Measurements from ENCODE around the gene DLEC1.

DLEC1 gene

GRCh38 chr3:38039101-38039898, at the start of gene DLEC1:
TSS of gene DLEC1 (plus strand) at chr3:38039208. CDS start at chr3:38039226, 18 bp downstream.
- ATAC-seq, result peak; percentile 66
- peaks cover 7% of the 10 kb centered on the region for H3K9me3 Mint-ChIP-seq
- H3K4me1 Mint-ChIP-seq, result peaks cover 28% of the 10 kb centered on the region
- peak within 1 kb of the TSS; percentile 83 for H3K27ac Mint-ChIP-seq
- H3K4me3 Mint-ChIP-seq, result peak within 1 kb of the TSS; percentile 52
- peaks cover 4% of the 10 kb centered on the region for H3K27me3 Mint-ChIP-seq
- DNase-seq, result peak; percentile 83
- H3K36me3 Mint-ChIP-seq (ENCODE audit: low read depth), result peaks cover 7% of the 10 kb centered on the region

GRCh38 chr3:37989821-37990480, 49.1 kb upstream of the DLEC1 start:
- ATAC-seq (no peak), DNase-seq (no peak)
- H3K9me3 Mint-ChIP-seq, result no peaks in the 10 kb centered on the region
- H3K4me1 Mint-ChIP-seq, result peaks cover 16% of the 10 kb centered on the region
- no peak overlapping the region for H3K27ac Mint-ChIP-seq
- peaks cover under 1% of the 10 kb centered on the region for H3K36me3 Mint-ChIP-seq (ENCODE audit: low read depth)
- no peak overlapping the region for H3K4me3 Mint-ChIP-seq
- no peaks in the 10 kb centered on the region for H3K27me3 Mint-ChIP-seq

GRCh38 chr3:37990527-37990926, 48.5 kb upstream of the DLEC1 start, which contains the start of gene VILL:
TSS of gene VILL (plus strand) at chr3:37990786. CDS start at chr3:37993673, 2,887 bp downstream.
- Mint-ChIP-seq H3K9me3 (no peaks in the 10 kb centered on the region), H3K4me3 (no peak within 1 kb of the TSS), H3K4me1 (peaks cover 22% of the 10 kb centered on the region), H3K36me3 (ENCODE audit: low read depth) (peaks cover 6% of the 10 kb centered on the region), H3K27ac (no peak within 1 kb of the TSS), H3K27me3 (no peaks in the 10 kb centered on the region)
- DNase-seq (no peak), ATAC-seq (no peak)

GRCh38 chr3:37991109-37991508, 47.9 kb upstream of the DLEC1 start:
- no peak for ATAC-seq
- no peak overlapping the region for H3K4me3 Mint-ChIP-seq
- peaks cover 28% of the 10 kb centered on the region for H3K4me1 Mint-ChIP-seq
- no peaks in the 10 kb centered on the region for H3K27me3 Mint-ChIP-seq
- no peak for DNase-seq
- peaks cover 11% of the 10 kb centered on the region for H3K36me3 Mint-ChIP-seq (ENCODE audit: low read depth)
- no peaks in the 10 kb centered on the region for H3K9me3 Mint-ChIP-seq
- no peak overlapping the region for H3K27ac Mint-ChIP-seq

GRCh38 chr3:37991823-37992222, 47.2 kb upstream of the DLEC1 start:
- H3K4me1 Mint-ChIP-seq, result peaks cover 35% of the 10 kb centered on the region
- no peaks in the 10 kb centered on the region for H3K9me3 Mint-ChIP-seq
- no peaks in the 10 kb centered on the region for H3K27me3 Mint-ChIP-seq
- no peak for DNase-seq
- peaks cover 17% of the 10 kb centered on the region for H3K36me3 Mint-ChIP-seq (ENCODE audit: low read depth)
- H3K4me3 Mint-ChIP-seq, result no peak overlapping the region
- no peak overlapping the region for H3K27ac Mint-ChIP-seq
- ATAC-seq, result no peak

GRCh38 chr3:37992271-37993066, 46.5 kb upstream of the DLEC1 start:
- H3K9me3 Mint-ChIP-seq, result no peaks in the 10 kb centered on the region
- no peak overlapping the region for H3K27ac Mint-ChIP-seq
- no peak for DNase-seq
- peaks cover 18% of the 10 kb centered on the region for H3K36me3 Mint-ChIP-seq (ENCODE audit: low read depth)
- ATAC-seq, result no peak
- peak overlapping the region; percentile 91 for H3K4me3 Mint-ChIP-seq
- peaks cover 37% of the 10 kb centered on the region for H3K4me1 Mint-ChIP-seq
- H3K27me3 Mint-ChIP-seq, result no peaks in the 10 kb centered on the region

- ATAC-seq (no peak), DNase-seq (no peak)
- peak overlapping the region; percentile 91 for H3K4me3 Mint-ChIP-seq
- H3K36me3 Mint-ChIP-seq (ENCODE audit: low read depth), result peaks cover 18% of the 10 kb centered on the region
- no peaks in the 10 kb centered on the region for H3K9me3 Mint-ChIP-seq
- H3K27me3 Mint-ChIP-seq, result no peaks in the 10 kb centered on the region
- H3K4me1 Mint-ChIP-seq, result peaks cover 40% of the 10 kb centered on the region
- H3K27ac Mint-ChIP-seq, result peak overlapping the region; percentile 90
Observed at GRCh38 chr3:37993067-37993455, 45.9 kb upstream of the DLEC1 start.

GRCh38 chr3:37993460-37993819, 45.6 kb upstream of the DLEC1 start:
- H3K4me1 Mint-ChIP-seq, result peaks cover 44% of the 10 kb centered on the region
- peak overlapping the region; percentile 91 for H3K4me3 Mint-ChIP-seq
- DNase-seq, result no peak
- no peaks in the 10 kb centered on the region for H3K27me3 Mint-ChIP-seq
- peak overlapping the region; percentile 90 for H3K27ac Mint-ChIP-seq
- ATAC-seq, result no peak
- H3K9me3 Mint-ChIP-seq, result no peaks in the 10 kb centered on the region
- H3K36me3 Mint-ChIP-seq (ENCODE audit: low read depth), result peaks cover 18% of the 10 kb centered on the region

- H3K4me1 Mint-ChIP-seq, result peaks cover 48% of the 10 kb centered on the region
Observed at GRCh38 chr3:37993820-37994638, 45.0 kb upstream of the DLEC1 start.

GRCh38 chr3:37994639-37994972, 44.4 kb upstream of the DLEC1 start:
- Mint-ChIP-seq H3K4me3 (peak overlapping the region; percentile 91), H3K4me1 (peaks cover 50% of the 10 kb centered on the region), H3K9me3 (no peaks in the 10 kb centered on the region), H3K27me3 (no peaks in the 10 kb centered on the region), H3K36me3 (ENCODE audit: low read depth) (peaks cover 18% of the 10 kb centered on the region), H3K27ac (peak overlapping the region; percentile 90)
- no peak for DNase-seq
- ATAC-seq, result no peak

More at GRCh38 chr3:37993820-37994638, 45.0 kb upstream of the DLEC1 start:
- ATAC-seq, result peak; percentile 75
- peak overlapping the region; percentile 91 for H3K4me3 Mint-ChIP-seq
- H3K27ac Mint-ChIP-seq, result peak overlapping the region; percentile 90
- H3K27me3 Mint-ChIP-seq, result no peaks in the 10 kb centered on the region
- H3K36me3 Mint-ChIP-seq (ENCODE audit: low read depth), result peaks cover 18% of the 10 kb centered on the region
- no peaks in the 10 kb centered on the region for H3K9me3 Mint-ChIP-seq
- DNase-seq, result peak; percentile 80

GRCh38 chr3:37995652-37996641, 43.1 kb upstream of the DLEC1 start:
- Mint-ChIP-seq H3K36me3 (ENCODE audit: low read depth) (peaks cover 18% of the 10 kb centered on the region), H3K4me1 (peaks cover 50% of the 10 kb centered on the region), H3K4me3 (peak overlapping the region; percentile 91), H3K9me3 (no peaks in the 10 kb centered on the region), H3K27ac (peak overlapping the region; percentile 90), H3K27me3 (no peaks in the 10 kb centered on the region)
- ATAC-seq (no peak), DNase-seq (no peak)

- no peaks in the 10 kb centered on the region for H3K27me3 Mint-ChIP-seq
- H3K27ac Mint-ChIP-seq, result peak overlapping the region; percentile 43
- DNase-seq (peak; percentile 77), ATAC-seq (peak; percentile 29)
- H3K36me3 Mint-ChIP-seq (ENCODE audit: low read depth), result peaks cover 18% of the 10 kb centered on the region
- no peaks in the 10 kb centered on the region for H3K9me3 Mint-ChIP-seq
- H3K4me1 Mint-ChIP-seq, result peaks cover 50% of the 10 kb centered on the region
- no peak overlapping the region for H3K4me3 Mint-ChIP-seq
Observed at GRCh38 chr3:37996785-37997301, 42.2 kb upstream of the DLEC1 start.

- H3K27me3 Mint-ChIP-seq, result no peaks in the 10 kb centered on the region
- ATAC-seq (no peak), DNase-seq (no peak)
- H3K36me3 Mint-ChIP-seq (ENCODE audit: low read depth), result peaks cover 18% of the 10 kb centered on the region
- H3K4me3 Mint-ChIP-seq, result no peak overlapping the region
- H3K9me3 Mint-ChIP-seq, result no peaks in the 10 kb centered on the region
- no peak overlapping the region for H3K27ac Mint-ChIP-seq
- peaks cover 50% of the 10 kb centered on the region for H3K4me1 Mint-ChIP-seq
Observed at GRCh38 chr3:37997342-37997741, 41.7 kb upstream of the DLEC1 start.

Measured in activated naive CD8-positive, alpha-beta T cell treated with anti-CD3 and anti-CD28 coated beads, Interleukin-2, amount 50 U/mL, for 24 hours (primary cell).